Measurements from ENCODE around the gene PLPPR1.

- TF ChIP-seq CTCF (conservative IDR thresholded peaks at IDR 0.05): no peak
- no peak for TF ChIP-seq ZFX (IDR thresholded peaks at IDR 0.05)
Measured at GRCh38 chr9:101367323-101367722, 338.8 kb downstream of the PLPPR1 start.
